GM12801 (cell line): Measurements from ENCODE around the gene ULK4.

Experiments used
- TF ChIP-seq, protein P1 (sequence below): IDR thresholded peaks from one replicate; pipeline ENCODE4 v1.5.1; 2011; ENCODE audit warnings: control low read depth; ENCODE audit not compliant: insufficient read length; ENCODE audit errors: extremely low read depth

ULK4 gene

GRCh38 chr3:41207355-41207754 is 754.5 kb downstream of the ULK4 start:
- TF ChIP-seq, protein P1, sequence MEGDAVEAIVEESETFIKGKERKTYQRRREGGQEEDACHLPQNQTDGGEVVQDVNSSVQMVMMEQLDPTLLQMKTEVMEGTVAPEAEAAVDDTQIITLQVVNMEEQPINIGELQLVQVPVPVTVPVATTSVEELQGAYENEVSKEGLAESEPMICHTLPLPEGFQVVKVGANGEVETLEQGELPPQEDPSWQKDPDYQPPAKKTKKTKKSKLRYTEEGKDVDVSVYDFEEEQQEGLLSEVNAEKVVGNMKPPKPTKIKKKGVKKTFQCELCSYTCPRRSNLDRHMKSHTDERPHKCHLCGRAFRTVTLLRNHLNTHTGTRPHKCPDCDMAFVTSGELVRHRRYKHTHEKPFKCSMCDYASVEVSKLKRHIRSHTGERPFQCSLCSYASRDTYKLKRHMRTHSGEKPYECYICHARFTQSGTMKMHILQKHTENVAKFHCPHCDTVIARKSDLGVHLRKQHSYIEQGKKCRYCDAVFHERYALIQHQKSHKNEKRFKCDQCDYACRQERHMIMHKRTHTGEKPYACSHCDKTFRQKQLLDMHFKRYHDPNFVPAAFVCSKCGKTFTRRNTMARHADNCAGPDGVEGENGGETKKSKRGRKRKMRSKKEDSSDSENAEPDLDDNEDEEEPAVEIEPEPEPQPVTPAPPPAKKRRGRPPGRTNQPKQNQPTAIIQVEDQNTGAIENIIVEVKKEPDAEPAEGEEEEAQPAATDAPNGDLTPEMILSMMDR, result no peak

GRCh38 chr3:41205591-41205990 is 756.3 kb downstream of the ULK4 start:
- TF ChIP-seq, protein P1, result no peak

DNA sequence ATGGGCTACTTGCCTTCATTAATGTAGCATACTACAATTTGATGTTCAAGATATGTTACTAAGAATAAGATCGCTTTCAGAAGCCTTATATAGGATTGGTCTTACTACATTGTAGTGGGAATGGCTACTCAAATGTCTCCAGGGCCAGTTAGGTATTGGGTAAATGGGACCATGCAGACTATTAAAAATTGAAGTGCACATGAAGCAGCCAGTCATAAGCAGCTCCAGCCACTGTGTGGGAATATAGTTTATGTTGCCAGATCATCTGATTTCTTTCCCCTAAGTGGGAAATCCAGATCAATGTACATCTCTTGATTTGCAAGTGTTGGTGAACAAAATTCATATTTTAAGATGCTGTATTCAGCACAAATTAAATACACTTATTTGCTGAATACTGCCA is 757.5 kb downstream of the ULK4 start:
- TF ChIP-seq, protein P1, result no peak

- TF ChIP-seq, protein P1, result no peak
Observed at GRCh38 chr3:41202834-41203345, 759.0 kb downstream of the ULK4 start.

GRCh38 chr3:41202075-41202833 is 759.6 kb downstream of the ULK4 start:
- TF ChIP-seq, protein P1, result no peak

- TF ChIP-seq, protein P1, result no peak
Observed at GRCh38 chr3:41200669-41201021, 761.3 kb downstream of the ULK4 start.

DNA sequence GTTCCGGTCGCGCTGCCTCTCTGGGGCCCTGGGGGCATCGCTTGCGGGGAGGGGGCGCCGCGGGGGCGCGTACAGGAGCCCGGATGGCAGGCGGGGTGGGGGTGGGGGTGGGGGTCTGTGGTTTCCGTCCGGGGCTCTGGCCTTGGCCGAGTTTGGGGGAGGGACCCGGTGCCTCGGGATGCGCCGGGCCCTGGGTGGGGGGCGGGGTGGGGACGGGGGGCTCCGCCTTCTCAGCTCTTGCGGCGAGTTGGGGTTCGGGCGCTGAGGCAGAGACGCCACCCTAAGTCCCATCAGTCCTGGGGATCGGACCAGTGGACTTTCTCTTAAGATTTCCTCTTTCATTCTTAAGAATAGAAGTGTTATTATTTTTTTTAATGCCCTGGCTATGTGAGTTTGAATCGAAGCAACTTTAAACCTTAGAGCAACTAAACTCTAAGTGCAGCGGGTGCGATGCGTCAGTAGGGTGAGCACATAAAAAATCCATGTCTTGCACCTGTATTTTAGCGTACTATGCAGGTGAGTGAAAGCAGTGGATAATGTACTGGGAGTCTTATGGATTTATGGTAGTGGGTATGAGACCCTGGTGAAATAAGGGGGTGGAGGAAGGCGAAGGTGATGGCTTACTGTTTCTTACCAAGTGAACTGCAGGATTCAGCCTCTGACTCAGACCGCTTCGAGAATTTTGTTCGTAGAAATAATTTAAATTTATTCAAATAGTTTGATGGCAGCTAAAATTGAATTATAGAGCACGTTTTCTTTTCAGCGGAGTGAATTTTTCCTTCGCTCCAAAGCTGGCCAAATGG is 761.8 kb downstream of the ULK4 start:
- TF ChIP-seq, protein P1, result no peak
